Measurements from ENCODE around the gene SLC9A9.
A peak's percentile ranks its signal among the peaks of the same experiment; 100 is the strongest.

SLC9A9 gene

DNA sequence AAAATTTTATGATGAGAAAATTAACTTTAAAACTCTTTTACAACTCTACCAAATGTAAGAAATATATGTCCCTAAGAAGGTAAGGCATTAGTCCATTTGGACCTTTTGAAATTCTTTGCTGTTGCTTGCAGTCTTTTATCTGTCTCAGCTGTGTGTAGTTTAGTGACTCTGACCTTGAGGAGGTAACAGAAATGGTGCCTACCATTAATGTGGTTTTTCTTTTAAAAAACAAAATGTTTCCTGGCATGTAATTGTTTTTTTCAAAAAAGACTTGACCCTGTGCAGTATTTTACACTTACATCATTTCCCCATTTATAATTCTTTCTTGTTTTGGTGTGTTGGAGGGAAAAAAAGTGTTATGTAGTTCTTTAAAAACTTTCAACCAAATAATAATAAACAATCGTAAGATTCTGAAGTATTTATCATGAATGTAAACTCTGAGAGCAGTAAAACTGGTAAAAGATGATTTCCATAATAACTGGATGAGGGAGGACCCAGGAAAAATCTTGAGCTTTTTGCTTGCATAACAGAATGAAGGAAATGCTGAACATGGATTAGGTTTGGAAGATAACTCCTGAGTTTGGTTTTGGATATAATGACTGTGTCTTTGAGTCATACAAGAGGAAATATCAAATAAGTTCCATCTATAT is 503.6 kb downstream of the SLC9A9 start:
- no peak for DNase-seq

DNA sequence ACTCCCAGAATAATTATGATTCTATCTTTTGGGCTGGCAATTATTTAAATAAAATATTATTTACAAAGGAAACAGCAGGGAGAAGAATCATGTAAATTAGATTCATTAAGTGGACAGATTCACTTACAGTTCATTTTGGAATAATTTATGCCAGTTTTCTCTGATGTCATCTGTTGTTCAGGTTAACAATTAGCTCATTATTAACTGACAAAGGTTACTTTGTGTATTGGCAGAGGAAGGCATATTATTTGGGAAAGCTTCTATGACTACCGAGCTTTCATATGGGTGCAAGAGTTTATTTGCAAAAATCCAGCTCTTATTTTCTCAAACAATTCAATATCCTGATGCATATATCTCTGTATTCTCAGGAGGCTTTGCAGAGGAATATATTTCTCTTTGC is 504.3 kb downstream of the SLC9A9 start:
- no peak for DNase-seq

GRCh38 chr3:143343031-143343430 is 505.2 kb downstream of the SLC9A9 start:
- DNase-seq: no peak

DNA sequence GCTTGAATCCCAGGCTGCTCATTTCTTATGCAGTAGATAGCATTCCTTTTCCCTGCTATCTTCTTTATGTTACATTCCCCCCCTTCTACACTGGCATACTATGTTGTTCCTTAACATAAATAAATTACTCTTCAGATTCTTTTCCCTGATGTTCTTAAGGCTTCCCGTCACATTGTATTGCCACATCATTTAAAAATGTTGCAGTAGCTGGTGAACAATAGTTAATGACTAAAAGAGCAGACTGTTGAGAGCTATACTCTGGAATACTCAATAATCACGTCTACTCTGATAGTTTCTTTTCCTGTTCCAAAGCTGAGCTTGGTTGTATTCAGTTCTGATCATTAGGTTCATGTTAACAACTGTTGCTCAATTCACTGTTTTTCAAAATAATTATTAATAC is 508.8 kb downstream of the SLC9A9 start:
- DNase-seq: no peak

- DNase-seq: peak; percentile 96
Observed at GRCh38 chr3:143337387-143337786, 510.9 kb downstream of the SLC9A9 start.

DNA sequence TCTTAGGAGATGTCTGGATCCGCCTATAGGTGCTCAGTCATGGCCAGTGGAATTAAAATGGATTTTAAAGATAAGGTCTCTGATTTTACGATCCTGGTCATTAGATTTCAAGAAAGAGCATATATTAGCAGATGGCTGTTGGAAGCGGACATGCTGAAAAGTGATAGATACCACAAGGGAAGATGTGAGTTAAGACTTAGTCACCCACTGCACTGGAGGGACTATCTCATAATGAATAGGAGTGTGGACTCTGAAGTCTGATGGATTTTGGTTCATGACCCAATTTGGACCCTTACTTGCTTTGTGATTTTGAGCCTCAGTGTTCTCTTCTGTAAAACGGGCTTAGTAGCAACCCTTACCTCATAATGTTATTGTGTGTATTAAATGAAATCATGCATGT is 514.0 kb downstream of the SLC9A9 start:
- DNase-seq: no peak

- DNase-seq: no peak
Observed at GRCh38 chr3:143333367-143333766, 514.9 kb downstream of the SLC9A9 start.

DNA sequence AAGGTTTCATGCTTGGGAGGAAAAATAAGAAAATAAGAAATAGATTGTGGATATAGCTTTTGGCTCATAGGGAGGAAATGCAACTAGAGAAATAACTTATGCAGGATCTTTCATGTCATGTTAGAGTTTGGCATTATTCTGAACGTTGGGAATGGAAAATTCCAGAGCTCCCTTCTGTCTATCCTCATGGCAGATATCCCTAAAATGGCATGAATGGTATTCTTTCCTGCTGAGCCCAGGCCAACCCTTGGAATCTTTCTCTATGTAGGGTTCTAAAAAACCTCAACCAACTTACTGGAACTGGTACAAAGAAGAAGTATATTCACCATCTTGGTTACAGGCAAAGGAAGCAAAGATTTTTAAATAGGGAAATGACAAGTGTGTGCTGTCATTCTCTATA is 516.2 kb downstream of the SLC9A9 start:
- peak; percentile 29 for DNase-seq

GRCh38 chr3:143331350-143331749 is 516.9 kb downstream of the SLC9A9 start:
- peak; percentile 93 for DNase-seq

DNA sequence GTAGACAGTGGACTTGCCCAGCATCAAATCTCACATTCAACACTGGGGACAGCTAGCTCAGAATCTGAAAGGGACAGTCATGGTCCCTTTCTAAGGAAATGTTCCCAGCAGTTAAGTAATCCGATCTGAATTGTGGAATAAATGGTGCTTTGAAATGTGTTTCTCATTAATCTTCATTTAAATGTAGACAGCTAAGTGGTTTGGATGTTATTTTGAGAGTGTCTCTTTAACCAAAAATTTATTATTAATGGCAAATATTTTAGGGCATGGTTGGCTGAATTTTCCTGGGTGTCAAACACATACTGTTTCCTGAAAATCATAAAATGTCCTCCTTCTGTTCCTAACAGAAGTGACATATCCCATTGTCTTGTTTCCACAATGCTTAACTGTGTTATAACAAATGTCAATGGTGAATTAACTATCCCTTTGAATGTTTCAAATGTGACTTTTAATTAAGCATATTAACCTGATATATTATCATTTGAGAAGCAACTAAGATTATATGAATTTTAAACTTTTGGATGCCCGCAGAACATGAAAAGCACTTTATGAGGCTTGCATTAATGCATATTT is 517.9 kb downstream of the SLC9A9 start:
- DNase-seq: peak; percentile 76

- peak; percentile 76 for DNase-seq
Observed at GRCh38 chr3:143329567-143330211, 518.6 kb downstream of the SLC9A9 start.

DNA sequence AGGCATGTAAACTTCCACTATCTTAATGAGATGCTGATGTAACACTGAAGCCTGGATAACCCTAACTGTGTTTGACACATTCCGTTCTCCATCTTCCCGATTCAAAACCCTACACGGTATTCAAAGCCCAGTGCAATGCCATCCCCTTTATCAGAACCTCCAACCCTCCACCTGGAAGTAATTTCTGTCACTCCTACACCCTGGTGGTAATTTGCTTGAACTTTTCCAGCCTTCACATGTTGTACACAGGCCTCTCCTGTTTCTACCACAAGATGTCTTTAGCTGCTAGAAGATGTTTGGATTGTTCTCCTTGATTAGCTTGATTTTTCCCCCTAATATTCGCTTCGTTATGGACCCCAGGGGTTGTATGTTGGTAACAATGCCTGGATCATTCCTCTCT is 519.8 kb downstream of the SLC9A9 start:
- DNase-seq: no peak

DNA sequence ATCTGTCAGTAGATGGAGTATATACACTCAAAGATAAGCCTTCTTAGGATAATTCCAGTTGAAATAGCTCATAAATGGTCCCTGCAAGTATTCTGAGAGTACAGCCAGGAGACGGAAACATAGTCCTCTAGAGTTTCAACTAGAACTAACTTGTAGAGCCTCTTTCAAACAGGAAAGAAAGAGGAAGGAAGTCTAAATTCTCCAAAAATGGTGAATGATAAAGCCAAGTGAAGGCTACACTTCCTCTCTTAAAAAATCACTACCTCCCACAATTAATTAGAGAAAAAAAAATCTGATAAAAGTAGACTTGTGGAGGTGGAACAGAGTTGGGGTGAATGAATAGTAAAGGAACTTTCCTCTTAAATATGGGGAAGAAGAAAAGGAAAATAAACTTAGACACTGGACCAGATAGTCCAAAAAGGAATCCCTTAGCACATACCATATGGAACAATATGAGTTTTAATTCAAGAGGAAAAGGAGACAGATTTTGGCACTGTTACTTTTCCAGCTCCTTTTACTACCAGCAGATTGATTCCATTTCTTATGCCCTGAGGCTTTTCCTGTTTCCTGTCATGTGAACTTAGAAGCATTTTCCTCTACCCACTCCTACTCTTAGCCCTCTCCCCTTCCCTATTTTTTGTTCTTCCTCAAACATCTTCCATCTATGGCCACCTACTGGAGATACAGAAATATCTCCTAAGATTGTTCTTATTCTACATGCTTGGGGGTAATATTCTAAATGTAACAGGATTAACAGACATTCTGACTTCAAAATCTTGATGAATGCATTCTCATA is 521.1 kb downstream of the SLC9A9 start:
- DNase-seq: no peak

DNA sequence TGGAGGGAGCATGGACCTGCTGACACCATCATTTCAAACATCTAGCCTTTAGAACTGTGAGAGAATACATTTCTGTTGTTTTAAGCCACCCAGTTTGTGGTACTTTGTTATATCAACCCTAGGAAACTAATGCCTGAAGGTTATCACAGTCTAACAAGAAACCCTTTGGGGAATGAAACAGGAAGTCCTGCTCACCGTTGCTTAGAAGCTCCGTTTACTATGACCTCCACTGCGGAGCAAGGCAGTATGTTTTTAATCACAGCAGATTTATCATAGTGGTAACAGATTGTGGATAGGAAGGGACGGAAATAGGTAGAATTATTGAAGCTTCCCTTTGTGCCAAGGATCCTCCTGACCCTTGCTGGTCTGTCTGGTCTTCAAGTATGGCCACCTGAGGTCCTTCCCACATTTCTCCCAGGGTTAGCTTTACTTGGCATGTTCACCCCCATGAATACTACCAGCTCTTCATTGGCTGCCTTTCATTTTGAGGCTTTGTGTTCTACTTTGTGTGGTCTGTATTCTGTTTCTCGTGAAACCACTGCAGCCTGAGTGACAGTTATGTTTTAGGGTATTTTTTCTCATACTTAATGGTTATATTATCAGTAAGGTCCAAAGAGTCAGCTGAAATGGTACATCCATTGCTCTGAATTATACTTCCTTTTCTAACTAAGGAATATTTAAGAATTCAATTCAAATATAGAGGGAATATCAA is 527.1 kb downstream of the SLC9A9 start:
- DNase-seq: no peak

- DNase-seq: no peak
Observed at GRCh38 chr3:143315766-143316165, 532.5 kb downstream of the SLC9A9 start.

DNA sequence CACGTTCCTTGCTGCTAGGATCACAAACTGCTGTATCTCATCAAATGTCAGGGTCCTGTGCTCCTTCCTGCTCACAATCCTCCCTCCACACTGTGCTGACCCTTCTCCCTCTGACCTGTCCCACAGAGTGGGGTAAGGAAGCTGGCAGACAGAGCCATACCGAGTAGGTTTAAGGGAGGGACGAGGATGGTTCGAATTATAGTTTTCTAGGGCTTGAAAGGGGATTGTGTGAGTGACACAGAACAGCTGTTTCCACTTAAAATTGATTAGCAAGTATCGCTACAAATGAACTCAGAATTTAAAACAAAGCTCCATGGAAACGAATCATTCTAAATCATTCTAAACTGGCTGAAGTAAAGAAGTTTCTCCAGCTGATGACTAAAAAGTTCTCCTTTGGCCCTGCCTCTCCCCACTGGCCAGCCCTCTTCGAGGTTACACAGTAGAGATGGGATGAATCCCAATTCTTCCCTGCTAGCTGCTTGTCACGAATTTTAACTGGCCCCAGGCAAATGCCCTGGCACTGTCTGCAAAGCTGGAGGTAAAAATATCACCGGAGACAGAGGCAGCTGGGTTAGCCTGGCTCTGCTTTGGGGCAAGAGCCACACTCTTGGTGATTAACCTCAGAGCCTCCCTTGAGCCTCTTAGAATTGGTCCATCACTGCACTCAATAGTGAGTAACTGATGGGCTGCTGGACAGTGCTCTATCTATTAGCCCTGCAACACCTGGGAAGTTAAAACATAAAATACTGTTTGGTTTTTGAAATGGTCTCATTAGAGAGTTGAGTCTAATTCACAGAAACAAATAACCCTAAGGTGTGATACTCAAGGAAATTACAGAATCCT is 533.8 kb downstream of the SLC9A9 start:
- DNase-seq: no peak

DNA sequence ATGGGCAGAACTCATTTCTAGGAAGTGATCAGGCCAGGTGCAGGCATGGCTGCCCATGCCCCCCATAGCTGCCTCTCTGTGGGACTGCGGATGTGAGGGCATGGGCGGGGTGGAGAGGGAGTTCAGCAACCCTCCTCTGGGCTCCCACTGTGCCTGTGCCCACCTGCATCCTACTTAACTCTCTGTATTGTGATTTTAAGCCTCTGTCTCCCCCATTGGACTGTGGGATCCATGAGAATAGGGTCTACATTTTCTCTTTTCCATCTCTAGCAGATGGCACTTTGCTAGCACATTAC is 534.4 kb downstream of the SLC9A9 start:
- no peak for DNase-seq

- no peak for DNase-seq
Observed at GRCh38 chr3:143313025-143313892, 535.0 kb downstream of the SLC9A9 start.

DNA sequence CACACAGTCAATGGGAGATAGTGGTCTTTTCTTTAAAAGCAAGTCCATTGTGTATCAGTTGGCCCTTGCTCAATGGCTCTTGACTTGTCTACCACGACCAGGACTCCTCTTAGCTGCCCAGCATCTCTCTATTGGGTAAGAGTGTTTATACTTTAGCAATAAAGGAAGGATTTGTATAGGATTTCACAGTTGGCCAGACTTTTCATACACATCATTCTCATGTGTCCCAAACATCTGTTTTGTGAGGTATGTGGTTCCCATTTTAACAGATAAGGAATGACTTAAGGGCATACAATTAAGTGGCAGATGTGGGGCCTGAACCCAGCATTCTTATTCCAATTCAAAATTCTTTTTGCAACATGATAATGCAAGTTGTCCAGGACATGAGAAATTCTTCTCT is 537.2 kb downstream of the SLC9A9 start:
- no peak for DNase-seq

DNA sequence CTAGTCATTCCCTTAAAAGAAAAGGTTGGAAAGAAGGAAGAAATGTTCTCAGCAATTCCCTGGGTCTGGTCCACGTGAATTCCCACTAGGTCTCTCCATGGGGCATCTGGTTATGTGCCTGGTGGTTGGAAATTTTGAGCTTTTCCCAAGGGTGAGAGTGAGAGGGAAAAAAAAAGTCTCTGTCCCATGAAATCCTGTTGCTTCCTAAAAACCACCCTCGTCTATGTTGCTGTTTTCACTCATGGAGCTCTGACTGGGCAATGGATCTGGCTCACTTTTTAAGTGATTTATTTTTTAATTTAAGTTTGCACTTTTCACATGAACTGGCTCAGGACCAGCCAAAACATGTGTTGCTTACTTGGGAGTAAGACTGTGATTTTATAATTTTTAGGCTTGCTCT is 538.6 kb downstream of the SLC9A9 start:
- no peak for DNase-seq

- DNase-seq: no peak
Observed at GRCh38 chr3:143307613-143308183, 540.6 kb downstream of the SLC9A9 start.
